ENCODE data around the gene CCDC85A.

GRCh38 chr2:56262241-56262640 is 78.5 kb downstream of the CCDC85A start:
- TF ChIP-seq CTCF (conservative IDR thresholded peaks at IDR 0.05): no peak
- no peak for TF ChIP-seq ZFX (IDR thresholded peaks at IDR 0.05)

Data from C4-2B (cell line).